HG02610 (cell line): ENCODE data around the gene GPATCH8.
A peak's percentile ranks its signal among the peaks of the same experiment; 100 is the strongest.
"Not testable (repeated sequence)": the region's sequence is repeated elsewhere in the genome, so short reads cannot be mapped to it uniquely, and the experiment has no call there.

Source experiments
- ATAC-seq: cut with Tn5 transposase; IDR thresholded peaks from one replicate; pipeline ENCODE4 v1.9.1; 2021; ENCODE audit warnings: mild to moderate bottlenecking, moderate library complexity; ENCODE audit not compliant: unreplicated experiment

The GPATCH8 gene

GRCh38 chr17:44378171-44378705 lies 125.0 kb downstream of the GPATCH8 start:
- ATAC-seq = no peak

GRCh38 chr17:44376779-44377178 lies 126.4 kb downstream of the GPATCH8 start:
- ATAC-seq = no peak

DNA sequence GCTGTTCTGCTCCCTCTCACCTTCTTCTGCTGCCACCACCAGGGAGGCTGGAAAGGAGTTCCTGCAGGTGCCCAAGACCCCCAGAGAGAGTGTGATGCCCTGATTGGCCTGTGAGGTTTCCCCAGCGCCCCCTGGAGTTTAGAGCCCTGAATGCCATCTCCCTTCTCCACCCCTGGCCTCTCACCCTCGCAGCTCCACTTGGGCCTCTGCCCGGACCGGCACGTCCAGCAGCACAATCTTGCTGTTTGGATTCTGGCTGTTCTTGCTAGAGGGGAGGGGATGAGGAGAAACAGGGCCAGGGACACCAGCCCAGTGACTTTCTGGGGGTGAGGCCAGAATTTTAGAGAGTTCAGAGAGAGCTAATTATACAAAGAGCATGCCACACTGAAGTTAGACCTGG lies 127.1 kb downstream of the GPATCH8 start:
- ATAC-seq = no peak

GRCh38 chr17:44375196-44376017 lies 127.8 kb downstream of the GPATCH8 start:
- no peak for ATAC-seq

GRCh38 chr17:44374306-44375195 lies 128.7 kb downstream of the GPATCH8 start:
- ATAC-seq = no peak

DNA sequence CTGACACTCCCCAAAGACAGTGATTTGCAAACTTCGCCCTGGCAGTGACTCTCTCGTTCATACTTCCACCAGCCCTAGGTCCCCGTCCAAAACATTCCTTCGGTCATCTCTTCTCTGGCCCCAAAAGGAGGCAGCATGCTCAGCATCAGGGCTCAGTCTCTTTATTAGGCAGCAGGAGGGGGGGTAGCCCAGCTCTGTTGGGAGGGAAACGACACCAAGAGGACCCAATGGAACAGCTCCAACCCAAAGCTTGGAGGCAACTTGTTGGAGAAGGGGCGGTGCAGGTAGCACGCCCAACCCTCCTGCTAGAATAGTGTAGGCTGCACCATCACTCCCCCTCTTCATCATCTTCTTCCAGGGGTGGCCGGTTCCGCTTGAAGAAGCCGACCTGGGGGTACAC lies 131.2 kb downstream of the GPATCH8 start:
- ATAC-seq = no peak

GRCh38 chr17:44369414-44370023 lies 133.7 kb downstream of the GPATCH8 start:
- not testable (repeated sequence) for ATAC-seq

- not testable (repeated sequence) for ATAC-seq
Measured at GRCh38 chr17:44368391-44369243, 134.6 kb downstream of the GPATCH8 start.

DNA sequence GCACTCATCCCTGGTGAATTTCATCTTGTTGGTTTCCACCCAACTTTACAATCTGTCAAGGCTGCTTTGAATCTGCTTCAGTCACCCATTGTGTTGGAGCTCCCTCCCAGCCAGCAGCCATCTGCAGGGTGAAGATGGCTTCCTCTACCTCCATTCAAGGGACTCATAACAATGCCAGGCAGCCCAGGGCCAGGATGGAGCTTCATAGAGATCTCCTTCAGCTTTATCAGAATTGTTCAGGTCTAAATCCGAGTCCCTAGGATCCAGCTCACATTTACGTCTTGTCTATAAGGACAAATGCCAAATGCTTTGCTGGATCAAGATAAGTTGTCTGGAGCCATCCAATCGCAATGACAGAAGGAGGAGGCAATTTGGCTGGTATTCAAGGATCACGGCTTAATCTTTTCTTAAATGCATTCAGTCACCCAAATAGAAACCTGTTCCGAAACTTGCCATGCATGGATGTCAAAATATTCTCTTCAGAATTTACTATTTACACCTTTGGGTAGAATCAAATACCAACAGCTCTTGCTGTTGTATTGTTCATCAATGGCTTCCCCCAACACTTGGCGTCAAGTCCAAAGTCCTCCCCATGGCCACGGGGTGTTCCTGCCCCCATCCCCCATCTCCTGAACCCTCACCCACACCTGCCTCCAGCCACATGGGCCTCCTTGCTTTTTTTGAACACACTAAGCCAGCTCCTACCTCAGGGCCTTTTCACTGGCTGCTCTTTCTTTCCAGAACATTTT lies 135.8 kb downstream of the GPATCH8 start:
- ATAC-seq = no peak

GRCh38 chr17:44365051-44365450 lies 138.2 kb downstream of the GPATCH8 start:
- ATAC-seq = not testable (repeated sequence)

DNA sequence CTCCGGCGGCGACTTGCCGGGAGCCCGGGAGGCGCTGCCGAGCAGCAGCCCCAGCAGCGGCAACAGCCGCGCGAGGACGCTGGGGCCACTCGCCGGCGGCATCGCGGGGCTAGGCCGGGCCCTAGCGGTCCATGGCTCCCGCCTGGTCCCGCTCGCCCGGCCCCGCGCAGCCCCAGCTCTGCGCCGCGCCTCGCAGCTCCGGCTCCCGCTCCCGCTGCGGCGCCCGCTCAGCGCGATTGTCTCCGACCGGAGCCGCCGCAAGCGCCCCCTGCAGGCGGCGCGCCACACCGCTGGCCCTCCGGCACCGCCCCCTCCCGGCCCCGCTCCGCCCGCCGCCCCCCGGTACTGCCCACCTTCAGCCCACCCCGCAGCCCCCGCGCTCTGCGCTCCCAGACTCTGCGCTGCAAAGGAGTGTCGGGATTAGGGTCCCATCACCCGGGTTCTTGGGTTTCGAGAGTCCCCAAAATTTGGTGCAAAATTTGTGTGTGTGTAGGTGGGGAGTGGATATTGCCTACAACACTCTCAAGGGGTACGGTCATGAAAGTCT lies 139.5 kb downstream of the GPATCH8 start, which contains the start of gene FAM171A2:
FAM171A2 (minus strand) TSS at position 241 of the 547 bp plus-strand sequence; CDS start at position 102, 139 bp downstream.
- peak; percentile 44 for ATAC-seq

DNA sequence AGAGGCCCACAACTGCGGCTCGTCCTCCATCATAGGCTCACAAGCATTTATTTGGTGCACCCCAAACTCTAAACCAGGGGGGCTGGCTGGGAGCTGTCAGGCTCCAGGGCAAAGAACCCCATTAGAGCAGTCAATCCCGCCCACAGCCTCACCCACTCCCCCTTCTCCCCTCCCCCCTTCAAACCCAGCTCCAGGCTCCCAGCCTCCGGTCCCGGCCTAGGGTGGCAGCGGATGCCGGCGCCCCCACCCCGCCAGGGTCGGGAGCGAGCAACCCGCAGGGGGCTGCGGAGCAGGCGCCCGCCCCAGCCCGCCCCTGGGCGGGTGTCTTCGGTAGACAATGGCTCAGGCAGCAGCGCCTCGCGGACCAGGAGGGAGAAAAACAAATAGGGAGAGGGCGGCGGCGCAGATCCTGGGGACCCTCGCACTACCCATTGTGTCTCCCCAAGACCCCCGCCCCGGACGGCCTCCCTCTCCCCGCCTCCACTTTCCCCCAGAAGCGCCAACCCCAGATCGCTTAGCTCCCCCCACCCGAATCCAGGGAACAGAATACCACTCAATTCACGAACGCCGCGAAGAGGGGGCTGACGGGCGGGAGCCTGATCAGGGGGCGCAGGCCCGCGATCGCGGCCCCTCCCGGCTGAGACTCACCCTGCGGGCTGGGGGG lies 140.1 kb downstream of the GPATCH8 start:
- no peak for ATAC-seq

- no peak for ATAC-seq
Measured at GRCh38 chr17:44362459-44362948, 140.7 kb downstream of the GPATCH8 start.

DNA sequence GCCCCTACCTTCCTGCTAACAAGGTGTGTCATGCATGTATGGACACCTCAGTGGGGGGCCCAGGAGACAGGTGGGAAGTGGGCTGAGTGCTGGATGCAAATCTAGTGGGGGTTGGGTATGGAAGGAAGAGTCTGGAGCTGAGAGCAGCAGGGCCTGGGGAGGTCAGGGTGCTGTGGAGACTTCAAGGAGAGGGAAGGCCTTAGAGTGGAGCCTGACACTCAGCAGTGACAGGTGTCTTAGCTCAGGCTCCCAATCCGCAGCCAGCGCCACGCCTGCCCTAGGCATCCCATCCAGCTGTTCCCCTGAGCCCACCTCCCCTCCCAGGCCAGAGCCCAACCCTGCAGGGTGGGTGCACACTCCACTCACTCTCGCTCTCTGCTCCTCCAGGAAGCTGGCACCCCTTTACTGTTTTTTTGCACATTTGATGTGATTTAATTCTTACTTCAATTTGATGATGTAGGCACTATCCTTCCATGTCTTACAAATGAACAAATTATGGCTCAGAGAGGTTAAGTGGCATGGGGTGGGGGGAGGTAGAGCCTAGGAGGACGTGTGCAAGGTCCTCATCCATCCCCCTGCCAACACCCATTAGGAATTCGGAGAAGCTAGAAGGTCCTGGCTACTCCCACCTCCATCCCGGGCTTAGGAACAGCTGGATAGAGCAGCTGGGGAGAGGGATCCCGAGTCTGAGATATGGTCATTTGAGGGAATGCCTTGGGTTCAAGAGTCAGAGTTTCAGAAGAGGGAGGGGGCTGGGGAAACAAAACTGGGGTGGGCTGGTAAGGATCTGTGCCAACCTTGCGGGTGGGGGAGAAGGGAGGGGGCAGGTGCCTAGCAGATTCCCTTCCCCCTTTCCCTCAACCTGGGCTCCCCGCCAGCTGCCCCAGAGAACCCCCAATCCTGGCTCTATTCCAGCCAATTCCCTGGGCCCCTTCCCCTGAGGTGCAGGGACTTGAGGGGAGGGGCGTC lies 141.6 kb downstream of the GPATCH8 start:
- ATAC-seq = no peak

GRCh38 chr17:44360826-44361225 lies 142.4 kb downstream of the GPATCH8 start:
- ATAC-seq = no peak

GRCh38 chr17:44360144-44360533 lies 143.1 kb downstream of the GPATCH8 start:
- ATAC-seq = no peak

- ATAC-seq = no peak
Measured at GRCh38 chr17:44359458-44360143, 143.6 kb downstream of the GPATCH8 start.
